ENCODE data around the gene NOL4L. TPM values are rescaled to one million over a fixed set of nuclear protein-coding genes. Genes with fewer than 3 reads are reported as not detected.

Gene NOL4L
- total and polyA plus RNA-seq, 2 experiments from 2014 or later = 38.8 to 39.2 TPM

GRCh38 chr20:32487381-32487780, 97.8 kb downstream of the NOL4L start (continued):
- TF ChIP-seq REST (IDR thresholded peaks at IDR 0.05; ENCODE audit: unreplicated experiment) = no peak

GRCh38 chr20:32485770-32486478, 99.2 kb downstream of the NOL4L start:
- H3F3A ChIP-seq (replicated peaks; ENCODE audit: low read depth) = peaks cover 21% of the 10 kb centered on the region
- H3K4me2 ChIP-seq = no peak overlapping the region; the same call in 1 of the 2 replicates
- no peaks in the 10 kb centered on the region; the same call in 1 of the 2 replicates for H3K36me3 ChIP-seq (ENCODE audit: insufficient read depth)
- H3K27me3 Mint-ChIP-seq (ENCODE audit: insufficient read depth, low read depth, poor library complexity) = peaks cover 16% of the 10 kb centered on the region
- H2AFZ ChIP-seq = no peak overlapping the region
- peaks cover 3% of the 10 kb centered on the region; the same call in 1 of the 3 replicates for H3K36me3 Mint-ChIP-seq (ENCODE audit: low read depth)
- H3K9me3 Mint-ChIP-seq = peaks cover 13% of the 10 kb centered on the region; the same call in 2 of the 3 replicates
- peaks cover 17% of the 10 kb centered on the region for H3K4me1 Mint-ChIP-seq
- H3K4me3 ChIP-seq = no peak overlapping the region; the same call in 1 of the 2 replicates
- ATAC-seq (no peak), DNase-seq (ENCODE audit: low spot score) (no peak)
- H3K4me3 Mint-ChIP-seq = peak overlapping the region; percentile 79; the same call in 1 of the 3 replicates
- H3K9me2 ChIP-seq (ENCODE audit: insufficient read depth) = no peaks in the 10 kb centered on the region
- peaks cover 4% of the 10 kb centered on the region; the same call in 1 of the 2 replicates for H4K20me1 ChIP-seq (replicated peaks; ENCODE audit: insufficient read depth)
- peaks cover 19% of the 10 kb centered on the region for H3K4me1 ChIP-seq (ENCODE audit: insufficient read depth)
- no peaks in the 10 kb centered on the region for H3K27me3 ChIP-seq (ENCODE audit: insufficient read depth)
- no peak overlapping the region for H3K27ac ChIP-seq (ENCODE audit: low read depth)
- H3K27ac Mint-ChIP-seq = no peak overlapping the region
- peaks cover 14% of the 10 kb centered on the region for H3K79me2 ChIP-seq (replicated peaks; ENCODE audit: insufficient read depth)
- TF ChIP-seq ETS1 (IDR thresholded peaks at IDR 0.05) (no peak), NANOG (IDR thresholded peaks at IDR 0.05; ENCODE audit: borderline replicate concordance) (no peak), REST (IDR thresholded peaks at IDR 0.05; ENCODE audit: unreplicated experiment) (no peak), POLR2AphosphoS5 (IDR thresholded peaks at IDR 0.05; ENCODE audit: low read depth) (no peak), EZH2 (IDR thresholded peaks at IDR 0.05; ENCODE audit: low read depth, unreplicated experiment) (no peak), ZNF331 (CRISPR knock-in tag; IDR thresholded peaks at IDR 0.05; ENCODE audit: low read depth) (no peak), CTCF (conservative IDR thresholded peaks at IDR 0.05; ENCODE audit: low read depth in 2 of 2) (no peak), CREB1 (CRISPR knock-in tag; IDR thresholded peaks at IDR 0.05; ENCODE audit: low read depth) (no peak), ZNF114 (CRISPR knock-in tag; IDR thresholded peaks at IDR 0.05) (no peak)

All from GM23338 (cell line).